ENCODE measurements around the gene MT1G.
"Not testable (repeated sequence)": the region's sequence is repeated elsewhere in the genome, so short reads cannot be mapped to it uniquely, and the experiment has no call there.

The MT1G gene

DNA sequence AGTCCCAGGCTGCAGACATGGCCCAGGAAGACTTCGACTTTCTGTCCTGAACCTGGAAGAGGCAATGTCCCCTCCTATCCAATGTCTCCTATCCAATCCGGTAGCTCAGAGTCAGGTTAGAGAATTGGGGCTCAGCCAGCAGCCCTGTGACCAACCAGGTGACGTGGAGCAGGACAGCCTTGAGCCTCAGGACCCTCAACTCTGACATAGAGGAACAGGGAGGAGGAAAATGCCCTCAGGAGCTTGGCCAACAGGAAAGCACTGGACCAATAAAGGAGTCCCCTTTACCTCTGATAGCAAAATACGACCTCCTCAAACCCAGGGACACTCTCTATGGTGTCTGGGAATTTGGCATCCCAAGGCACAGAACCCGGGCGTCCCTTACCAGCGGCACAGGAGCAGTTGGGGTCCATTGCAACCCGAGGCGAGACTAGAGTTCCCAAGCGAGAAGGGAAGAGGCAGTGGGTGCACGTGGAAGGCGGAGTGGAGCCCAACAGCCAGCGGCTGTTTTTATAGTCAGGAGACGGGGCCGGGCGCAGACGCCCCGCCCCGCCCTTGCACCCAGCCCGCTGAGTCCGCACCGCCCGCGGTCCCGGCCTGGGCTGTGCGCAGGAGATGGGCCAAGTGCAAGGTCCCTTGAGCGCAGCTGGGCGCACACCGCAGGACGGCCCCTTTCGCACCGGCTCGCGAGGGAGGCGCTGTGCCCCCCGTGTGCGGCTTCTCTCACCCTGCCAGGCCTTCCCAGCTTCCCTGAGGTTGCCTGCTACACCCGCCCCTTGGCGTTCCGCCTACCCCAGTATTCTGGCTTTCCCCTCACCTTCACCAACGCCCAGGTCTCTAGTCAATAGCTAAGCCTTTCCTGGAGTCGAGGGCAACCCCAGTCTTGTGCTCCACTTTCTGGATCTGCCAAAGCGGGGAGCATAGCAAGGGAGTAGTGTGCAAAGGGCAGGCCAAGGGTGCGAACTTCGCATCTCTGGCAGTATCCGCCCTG, at the start of gene MT1G:
Gene MT1G (minus strand): TSS at position 485 of the 991 bp plus-strand sequence. CDS start 72 bp downstream, at position 413.
- DNase-seq: peak in 18 of 51 donors; percentile 11 to 59 (median 24)

DNA sequence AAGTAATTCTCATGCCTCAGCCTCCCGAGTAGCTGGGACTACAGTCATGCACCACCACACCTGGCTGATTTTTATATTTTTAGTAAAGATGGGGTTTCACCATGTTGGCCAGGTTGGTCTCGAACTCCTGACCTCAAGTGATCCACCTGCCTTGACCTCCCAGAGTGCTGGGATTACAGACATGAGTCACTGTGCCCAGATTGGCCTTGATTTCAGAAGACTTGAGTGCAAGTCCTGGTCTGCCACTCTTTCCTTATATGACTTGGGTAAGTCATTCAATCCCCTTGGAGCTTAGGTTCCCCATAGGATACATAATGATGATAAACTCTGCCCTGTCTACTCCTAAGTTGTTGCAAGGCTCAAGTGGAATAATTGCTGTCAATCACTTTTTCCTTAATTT, 49.7 kb upstream of the MT1G start:
- not testable (repeated sequence) for DNase-seq

DNA sequence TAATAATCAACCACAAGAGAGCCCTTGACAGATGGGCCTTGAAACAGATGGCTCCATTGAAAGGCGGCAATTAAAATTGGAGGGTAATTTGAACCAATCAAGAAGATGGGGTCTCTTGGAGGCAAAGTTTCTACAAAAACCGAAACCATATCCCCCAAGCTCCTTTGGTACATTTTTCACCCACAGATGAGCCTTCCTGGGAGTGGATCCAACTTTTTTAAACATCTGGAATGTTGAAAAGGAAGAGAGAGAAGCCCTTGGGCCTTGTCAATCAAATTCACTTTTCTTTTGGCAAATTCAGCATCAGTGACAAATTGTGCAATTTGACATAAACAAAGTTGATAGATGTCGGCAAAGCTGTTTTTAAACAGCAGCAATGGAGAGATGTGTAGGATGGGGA, 48.9 kb upstream of the MT1G start:
- DNase-seq: no peak

DNA sequence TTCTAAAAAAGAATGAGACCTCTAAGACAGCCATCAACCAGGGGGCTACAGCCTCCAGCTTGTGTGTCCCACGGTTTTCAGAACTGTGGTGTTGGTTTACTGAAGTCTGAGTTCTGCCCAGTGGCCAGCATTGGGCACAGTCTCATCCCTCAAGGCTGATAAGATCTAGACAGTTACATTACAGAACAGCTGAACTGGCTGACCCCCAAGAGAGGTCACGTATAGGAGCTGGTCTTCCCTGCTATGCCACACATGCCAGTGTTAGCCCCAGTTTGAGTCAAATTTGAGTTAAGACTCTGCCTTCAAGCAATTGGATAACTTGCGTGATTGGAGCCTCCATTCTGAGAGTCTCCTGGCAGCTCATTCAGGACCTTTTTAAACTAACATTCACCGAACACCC, 47.3 kb upstream of the MT1G start:
- DNase-seq: no peak

DNA sequence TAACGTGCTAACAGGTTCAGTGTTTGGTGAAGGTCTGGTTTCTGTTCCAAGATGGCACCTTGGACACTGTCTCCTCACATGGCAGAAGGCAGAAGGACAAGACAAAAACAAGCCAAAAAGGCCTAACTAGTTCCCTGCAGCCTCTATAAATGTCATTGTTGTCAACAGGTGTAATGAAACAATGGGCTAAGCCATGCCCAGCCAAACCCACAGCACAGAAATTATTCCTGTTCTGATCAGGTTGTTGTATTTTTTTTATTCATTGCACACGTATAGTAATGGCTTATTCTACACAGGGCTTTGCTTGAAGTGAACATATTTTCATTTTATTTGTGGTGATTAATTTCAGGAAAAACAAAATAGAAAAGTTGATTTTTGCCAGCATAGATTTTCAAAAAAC, 45.9 kb upstream of the MT1G start:
- no peak for DNase-seq

DNA sequence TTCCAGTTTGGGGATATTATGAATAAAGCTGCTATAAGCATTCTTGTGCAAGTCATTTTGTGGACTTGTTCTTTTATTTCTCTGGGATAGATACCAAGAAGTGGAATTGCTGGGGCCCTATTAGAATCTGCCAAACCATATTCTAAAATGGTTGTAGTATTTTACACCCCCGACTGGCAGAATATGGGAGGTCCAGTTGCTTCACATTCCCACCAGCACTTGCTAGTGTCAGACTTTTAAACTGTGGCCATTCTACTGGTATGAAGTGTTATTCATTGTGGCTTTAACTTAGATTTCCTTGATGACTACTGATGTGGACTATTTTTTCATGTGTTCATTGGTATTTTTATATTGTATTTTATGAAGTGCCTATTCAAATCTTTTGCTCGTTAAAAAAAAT, 44.0 kb upstream of the MT1G start:
- no peak for DNase-seq

DNA sequence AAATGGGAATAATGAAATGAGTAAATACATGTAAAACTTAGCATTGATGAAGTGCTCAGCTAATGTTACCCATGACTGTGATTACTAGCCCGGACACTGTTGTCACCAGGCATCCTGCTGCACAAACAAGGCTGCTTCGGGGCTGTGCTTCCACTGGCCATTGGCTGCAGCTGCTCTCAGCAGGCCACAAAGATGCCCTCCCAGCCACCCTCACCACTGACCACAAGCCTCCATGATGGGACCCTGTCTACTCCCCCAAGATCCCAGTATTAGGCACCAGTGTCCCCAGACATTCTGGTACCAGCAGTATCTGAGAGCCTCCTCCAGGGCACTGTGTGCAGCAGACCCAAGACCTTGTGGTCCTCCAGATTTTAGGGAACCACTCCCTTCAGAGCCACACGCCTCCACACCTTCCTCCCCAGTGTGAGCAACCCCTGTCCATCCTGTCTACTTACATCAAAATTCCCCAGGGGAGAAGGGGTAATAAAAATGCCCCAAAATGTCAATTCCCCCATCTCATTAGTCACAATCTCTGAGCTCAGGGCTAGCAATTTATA, 42.4 kb upstream of the MT1G start:
- no peak for DNase-seq

DNA sequence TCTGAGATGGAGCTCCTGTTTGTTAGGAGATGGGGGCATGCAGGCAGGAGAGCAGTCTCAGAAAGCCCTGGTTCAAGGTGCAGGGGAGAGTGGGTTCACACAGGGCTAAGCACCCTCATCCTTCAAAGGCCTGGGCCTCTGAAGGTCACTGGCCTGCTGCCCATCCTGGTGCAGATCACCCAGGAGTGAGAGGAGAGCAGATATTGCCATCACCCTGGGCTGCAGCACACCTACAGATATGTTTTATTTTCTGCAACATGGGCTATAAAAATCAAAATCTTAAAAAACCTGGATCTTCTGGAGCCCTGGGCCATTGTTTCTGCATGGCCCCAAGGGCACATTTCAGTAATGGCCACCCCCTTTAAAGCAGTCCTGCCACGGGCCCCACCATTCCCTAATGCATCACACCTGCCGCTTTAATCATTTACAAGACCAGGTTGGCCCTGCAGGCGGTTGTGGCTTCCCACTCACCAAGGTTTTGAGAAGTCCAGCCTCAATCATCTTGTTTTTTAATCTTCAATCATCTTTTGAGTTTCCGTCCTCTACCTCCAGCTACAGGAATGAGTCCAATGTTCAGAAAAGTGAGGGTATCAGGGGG, 41.7 kb upstream of the MT1G start:
- no peak for DNase-seq

DNA sequence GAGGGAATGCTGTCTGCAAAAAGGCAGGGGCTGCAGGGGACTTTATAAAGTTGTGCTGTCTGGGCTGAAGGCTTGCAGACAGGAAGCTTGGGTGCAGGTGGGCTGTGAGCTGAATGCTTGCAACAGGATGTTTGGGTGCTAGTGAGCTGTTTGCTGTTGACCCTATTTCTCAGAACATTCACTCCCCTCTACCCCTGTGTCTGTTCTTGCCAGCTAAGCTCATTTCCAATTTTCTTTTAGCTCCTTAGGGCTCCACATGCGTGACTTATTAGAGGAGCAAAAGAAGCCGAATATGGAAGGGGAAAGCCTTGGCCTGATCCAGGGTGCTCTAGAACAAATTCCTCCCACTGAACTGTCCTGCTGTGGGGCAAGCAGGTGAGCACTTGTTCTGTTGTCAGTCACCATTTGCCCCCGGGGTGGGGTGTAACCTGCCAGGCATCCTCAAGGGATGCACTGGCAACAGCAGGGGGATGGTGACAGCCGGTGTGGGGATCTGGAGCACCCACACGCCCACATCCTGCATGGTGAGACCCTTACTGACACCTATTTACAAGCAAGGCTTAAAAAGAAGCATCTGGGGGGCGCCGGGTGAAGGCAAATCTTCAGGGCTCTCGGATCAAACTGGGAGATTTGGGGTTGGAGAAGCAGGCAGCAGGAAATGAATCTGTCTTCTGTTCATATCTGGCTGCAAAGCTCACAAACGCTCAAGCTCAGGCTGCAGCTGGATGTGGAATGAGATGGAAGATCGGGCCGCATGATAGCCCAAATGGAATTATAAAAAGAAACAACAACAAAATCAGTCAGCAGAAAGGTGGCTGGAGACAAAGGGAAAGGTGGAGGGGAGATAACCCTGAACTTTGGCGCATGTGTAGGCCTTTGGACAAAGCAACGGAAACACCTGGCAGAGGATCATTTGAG, 40.9 kb upstream of the MT1G start:
- no peak for DNase-seq

DNA sequence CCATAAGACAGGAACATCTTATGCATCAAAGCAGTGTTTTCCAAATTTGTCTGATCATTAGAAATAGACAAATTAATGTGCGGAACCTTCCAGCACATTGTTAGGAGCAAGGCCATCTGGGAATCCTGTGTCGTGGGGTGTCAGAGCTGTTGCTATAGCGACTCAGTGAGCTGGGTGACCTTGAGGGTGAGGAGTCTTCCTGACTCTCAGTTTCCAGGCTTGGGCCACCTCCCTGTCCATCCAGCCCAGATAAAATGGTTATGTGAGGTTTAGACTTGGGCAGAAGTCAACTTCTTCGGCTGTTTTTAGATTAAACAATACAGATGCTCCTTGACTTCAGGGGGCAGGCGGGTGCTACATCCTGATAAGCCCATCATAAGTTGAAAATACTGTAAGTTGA, 35.0 kb upstream of the MT1G start:
- no peak for DNase-seq

DNA sequence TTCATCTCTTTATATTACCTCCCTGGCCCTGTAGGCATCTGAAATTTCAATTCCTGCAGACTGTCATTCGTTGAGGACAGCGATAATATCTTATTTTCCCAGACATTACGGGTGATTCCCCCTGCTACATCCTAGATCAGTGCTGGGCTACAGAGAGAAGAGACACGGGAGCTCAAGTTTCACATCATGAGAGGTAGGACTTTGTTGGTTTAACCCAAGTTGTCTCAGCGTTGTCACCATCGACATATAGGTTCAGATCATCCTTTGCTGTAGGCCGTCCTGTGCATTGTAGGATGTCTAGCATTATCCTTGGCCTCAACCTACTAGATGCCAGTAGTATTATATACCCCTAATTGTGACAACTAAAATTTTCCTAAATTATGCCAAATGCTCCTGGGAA, 33.7 kb upstream of the MT1G start:
- no peak for DNase-seq

DNA sequence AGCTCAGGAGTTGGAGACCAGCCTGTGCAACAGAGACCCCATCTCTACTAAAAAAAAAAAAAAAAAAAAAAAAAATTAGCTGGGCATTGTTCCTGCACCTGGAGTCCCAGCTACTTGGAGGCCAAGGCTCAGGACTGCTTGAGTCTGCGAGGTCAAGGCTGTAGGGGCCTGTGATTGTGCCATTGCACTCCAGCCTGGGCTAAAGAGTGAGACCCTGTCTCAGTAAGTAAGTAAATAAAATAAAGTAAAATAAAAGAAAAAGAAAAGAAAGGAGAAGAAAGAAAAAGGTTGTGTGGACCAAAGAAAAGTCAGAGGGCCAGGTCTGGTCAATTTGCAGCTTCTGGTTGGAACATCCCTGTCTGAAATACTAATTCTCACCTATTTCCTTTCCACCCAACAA, 32.8 kb upstream of the MT1G start:
- no peak for DNase-seq

DNA sequence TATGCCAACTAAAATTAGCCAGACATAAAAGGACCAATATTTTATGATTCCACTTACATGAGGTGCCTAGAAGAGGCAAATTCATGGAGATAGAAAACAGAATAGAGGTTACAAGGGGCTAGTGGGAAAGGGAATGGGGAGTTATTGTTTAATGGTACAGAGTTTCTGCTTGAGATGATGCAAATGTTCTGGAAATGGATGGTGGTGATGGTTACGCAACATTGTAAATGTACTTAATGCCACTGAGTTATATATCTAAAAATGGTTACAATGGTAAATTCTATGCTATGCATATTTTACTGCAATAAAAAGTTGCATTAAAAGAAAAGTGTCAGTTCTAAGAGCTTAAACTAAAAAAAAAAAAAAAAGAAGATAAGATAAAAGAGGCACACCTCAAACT, 32.3 kb upstream of the MT1G start:
- DNase-seq: no peak

DNA sequence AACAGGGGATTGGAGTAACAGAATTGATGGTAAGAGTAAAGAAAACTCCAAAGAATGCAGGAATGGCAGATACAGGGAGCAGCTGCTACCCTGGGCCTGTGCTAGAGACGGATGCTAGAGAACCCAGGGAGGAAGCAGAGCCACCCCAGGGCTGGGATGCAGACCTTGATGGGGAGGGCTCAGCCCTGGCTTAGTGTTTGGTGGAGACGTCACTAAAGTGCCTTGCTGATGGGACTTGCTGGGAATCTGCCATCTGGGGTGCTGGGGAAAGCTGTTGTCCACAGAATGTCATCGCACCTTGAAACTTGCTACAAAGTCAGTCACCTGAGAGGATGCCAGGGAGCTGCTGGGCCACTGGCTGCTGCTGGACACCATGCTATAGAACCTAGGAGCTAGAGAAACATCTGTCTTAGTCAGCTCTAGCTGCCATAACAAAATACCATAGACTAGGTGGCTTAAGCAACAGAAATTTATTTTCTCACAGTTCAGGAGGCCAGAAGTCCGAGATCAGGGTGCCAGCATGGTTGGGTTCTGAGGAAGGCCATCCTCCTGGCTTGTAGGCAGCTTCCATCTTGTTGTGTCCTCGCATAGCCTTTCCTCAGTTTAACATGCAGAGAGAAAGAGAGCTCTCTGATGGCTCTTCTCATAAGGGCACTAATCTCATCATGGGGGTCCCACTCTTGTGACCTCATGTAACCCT, 29.7 kb upstream of the MT1G start:
- DNase-seq: no peak

DNA sequence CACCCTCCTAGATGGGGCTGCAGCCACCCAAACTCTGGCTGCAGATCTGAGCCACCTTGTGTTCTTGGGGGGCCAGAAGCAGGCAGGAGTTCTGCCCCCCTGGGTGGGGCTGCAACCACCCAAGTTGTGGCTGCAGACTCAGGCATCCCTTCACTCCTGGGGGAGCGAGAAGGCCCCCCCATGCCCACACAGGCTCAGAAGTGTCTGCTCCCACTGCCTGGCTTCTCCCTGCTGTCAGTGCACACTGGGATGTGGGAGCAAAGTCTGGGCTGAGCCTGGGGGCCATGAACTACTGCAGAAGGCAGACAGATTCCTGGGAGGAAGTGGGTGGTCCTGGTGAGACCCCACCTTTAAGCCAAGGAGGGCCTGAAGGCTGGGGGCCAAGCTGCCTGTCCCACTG, 27.4 kb upstream of the MT1G start:
- no peak for DNase-seq

DNA sequence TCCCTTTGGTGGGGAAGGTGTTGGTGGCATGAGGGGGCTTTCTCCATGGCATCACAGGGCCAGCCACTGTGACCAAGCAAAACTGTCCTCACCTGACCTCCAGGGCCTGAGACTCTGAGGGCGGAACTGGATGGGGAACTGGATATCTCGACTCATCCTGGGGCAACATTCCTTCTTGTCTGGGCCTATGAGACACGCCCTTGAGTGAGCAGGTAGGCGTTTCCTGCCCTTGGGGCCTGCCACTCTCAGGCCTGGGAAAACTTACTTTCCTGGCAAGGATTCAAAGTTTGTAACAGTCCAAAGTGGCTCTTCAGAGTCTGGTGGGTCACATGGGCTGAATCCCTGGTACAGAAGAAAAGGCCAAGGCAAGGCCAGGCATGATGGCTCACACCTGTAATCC, 24.0 kb upstream of the MT1G start:
- no peak for DNase-seq

DNA sequence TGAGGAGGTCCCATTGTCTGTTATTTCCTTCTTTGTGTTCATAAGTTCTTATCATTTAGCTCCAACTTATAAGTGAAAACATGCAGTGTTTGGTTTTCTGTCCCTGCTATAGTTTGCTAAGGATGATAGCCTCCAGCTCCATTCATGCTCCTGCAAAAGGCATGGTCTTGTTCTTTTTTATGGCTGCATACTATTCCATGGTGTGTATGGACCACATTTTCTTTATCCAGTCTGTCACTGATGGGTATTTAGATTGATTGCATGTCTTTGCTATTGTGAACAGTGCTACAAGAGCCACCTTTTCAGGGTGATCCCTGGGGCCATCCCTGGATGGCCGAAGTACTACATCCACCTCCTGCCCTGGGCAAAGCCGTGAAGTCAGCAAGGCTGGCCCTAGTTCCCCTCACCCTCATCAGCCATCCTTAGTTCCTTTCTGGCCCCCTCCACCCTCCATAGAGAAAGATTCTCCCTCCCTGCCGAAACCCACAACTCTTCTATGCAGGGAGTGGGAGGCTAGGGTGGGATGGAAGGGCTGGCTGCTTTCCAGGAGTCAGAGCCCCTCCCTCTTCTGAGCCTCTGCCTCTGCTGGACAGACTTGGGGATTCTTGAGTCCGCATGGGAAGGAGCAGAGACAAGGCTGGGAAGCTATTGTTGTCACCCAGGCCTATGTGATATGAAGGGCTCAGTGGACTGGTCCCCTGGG, 22.7 kb upstream of the MT1G start:
- no peak for DNase-seq

DNA sequence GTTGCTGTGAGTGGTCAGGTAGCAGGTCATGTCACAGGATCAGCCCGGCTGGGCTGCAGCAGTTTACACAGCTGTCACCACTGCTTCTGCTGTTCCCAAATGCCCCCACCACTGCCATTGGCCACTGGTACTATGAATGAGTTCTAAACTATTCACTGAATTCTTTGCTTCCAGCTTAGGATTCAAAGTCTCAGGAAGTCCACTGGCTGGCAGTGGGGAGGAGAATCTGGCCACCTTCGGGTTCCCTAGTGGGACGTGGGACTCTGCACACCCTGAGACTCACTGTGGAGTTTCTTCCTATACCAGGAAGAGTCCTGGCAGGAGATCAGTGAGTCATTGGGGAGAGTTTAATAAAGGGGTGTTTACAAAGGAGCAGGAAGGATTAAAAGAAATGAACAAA, 21.3 kb upstream of the MT1G start:
- no peak for DNase-seq

DNA sequence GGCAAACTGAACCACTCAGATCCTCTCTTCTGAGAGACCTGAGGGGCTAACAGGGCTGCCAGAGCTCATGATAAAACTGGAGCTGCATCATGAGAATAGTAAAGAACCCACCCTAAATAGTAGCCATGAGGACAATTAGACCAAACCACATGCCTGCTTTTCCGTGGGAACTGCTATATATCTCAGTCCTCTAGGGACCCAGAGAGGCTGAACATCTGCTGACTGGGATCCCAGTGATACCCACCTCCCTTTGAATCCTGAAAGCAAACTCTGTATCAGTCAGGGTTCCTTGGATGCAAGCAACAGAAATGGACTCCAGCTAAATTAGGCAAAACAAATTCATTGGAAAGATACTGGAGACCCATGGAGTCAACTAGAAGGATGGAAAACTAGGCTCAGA, 20.9 kb upstream of the MT1G start:
- DNase-seq: no peak

DNA sequence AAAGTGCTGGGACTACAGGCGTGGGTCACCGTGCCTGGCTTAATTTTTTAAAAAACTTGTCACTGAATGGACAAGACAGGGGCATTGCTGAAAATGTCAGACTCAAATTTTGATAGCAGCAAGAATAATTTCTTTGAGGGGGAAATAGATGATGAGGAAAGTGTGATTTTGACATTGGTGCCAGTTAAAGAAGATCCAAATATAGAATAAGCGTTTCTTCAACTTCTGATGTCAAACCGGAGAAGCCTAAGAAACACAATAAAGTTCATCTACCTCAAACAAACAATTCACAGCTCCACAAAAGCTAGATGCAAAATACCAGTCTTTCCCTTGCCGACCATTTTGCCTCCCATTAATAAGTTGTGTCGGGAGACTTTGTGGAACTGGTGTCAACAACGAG, 18.9 kb upstream of the MT1G start:
- DNase-seq: no peak
